NOMO-1 (cell line): ENCODE data around the gene KLF16.

ENCODE experiments used
- DNase-seq, 2 experiments: peaks; one replicate each; lab custom pipeline; 2025; ENCODE audit not compliant: unreplicated experiment in 2 of 2; lab: John Stamatoyannopoulos, UW

The KLF16 gene

DNA sequence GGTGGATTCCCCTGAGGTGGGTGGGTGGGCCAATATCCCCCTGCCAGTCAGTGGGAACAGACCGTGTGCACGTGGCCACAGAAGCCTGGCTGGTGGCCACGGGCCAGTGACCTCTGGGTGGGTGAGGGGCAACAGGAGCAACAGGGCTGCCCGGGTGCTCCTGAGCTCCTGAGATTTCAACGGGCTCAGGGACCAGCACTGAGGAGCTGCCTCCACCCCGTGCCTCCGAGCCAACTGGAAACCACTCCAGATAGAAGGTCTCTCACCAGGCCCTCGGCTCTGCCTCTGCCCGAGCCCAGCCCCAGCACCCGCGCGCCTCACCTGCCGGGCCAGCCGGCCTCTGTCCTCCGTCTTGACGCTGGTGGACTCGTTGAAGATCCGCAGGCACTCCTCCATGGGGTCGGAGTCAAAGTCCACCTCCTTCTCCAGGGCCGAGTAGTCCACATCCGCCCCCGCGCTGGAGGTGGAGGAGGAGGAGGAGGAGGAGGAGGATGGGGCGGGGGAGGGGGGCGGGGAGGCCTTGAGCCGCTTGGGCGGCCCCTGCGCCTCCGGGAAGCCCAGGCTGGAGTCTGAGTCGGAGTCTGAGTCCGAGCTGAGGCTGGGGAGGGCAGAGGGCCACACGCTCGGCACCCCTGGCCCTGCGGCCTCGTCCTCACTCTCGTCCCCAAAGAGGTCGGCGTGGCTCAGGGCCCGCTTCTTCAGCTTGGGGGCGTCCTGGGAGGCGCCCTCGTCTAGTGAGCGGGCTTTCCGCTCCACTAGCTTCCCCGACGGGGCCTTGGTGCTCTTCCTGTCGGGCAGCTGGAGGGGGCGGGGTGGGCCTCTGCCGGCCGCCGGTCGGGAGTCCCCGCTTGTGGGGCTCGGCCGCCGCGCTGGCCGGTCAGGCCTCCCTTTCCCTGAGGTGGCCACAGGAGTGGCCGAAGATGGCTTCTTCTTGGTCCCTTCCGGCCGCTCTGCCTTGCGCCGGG lies 36.5 kb downstream of the KLF16 start:
- DNase-seq, result no peak

DNA sequence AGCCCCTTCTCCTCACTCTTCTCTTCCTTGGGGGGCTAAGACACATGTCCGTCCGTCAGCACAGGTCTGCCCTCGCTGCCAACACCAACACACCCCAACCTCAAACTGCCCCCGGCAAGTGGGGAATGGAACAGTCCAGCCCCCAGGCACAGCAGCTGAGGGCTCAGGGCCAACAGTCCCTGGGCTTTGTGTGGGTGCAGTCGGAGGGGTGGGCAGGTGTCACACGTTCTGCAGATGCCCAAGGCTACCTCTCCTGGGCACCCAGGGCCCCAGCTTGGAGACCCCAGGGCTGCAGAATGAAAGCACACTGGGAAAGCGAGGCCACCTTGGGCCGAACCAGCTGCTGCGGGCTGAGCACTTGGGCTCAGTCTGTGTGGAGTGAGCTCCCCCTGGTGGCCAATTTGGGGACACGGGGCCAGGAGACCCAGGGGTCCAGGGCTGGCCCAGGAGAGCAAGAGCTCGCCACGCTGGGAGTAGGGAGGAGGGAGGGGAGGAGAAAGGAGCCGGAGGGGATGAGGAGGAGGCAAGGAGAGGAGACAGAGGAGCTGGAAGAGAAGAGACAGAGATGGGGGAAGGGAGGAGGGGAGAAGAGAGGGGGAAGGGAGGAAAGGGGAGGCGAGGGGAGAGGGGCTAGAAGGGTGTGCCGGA lies 37.3 kb downstream of the KLF16 start:
- DNase-seq, result peak; percentile 26 to 37

DNA sequence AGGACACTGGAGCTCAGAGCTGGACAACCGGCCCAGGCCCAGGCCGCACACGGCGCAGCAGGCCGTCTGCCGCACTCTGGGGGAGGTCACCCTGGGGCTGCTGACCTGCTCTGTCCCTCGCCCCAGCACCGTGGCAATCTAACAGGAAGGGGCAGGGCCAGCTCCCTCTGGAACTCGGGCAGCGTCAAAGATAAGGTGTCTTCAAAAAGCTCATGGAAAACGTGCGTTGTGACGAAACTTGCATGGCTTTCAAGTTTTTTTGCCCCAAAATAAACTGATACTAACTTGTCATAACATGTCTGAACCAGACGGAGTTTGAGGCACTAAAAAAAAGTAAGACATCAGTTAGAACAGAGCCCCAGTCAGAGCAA lies 39.1 kb downstream of the KLF16 start:
- DNase-seq, result no peak

DNA sequence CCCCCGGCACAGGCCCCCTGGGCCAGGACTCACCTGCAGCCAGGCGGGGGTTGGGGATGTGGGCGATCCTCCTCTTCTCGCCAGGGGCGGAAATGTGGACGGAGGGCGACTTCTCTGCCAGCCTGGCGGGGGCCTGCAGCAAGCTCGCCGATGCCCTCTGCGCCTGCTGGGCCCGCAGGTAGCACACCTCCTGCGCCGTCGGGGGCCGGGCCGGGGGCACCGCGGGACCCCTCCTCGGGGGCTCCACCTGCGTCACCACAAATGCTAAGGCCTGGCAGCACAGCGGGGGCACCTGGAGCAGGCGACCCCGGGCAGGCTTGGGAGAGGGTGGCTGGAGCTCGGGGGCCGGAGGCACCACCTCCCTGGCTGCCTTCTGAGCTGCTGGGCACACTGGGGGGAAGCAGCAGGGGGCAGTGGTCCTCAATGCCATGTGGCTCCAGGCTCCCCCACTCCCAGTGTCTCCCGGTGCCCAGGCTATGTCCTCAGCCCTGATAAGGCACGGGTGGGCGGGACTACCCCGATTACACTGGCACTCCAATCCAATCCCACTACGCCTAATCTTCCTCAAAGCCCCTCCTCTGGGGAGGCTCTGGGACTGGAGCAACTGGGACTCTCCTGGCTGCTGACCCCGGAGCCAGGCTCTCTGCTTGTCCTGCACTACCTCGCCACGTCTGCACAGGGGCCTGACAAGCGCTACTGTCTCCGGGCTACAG lies 39.7 kb downstream of the KLF16 start:
- DNase-seq, result no peak

DNA sequence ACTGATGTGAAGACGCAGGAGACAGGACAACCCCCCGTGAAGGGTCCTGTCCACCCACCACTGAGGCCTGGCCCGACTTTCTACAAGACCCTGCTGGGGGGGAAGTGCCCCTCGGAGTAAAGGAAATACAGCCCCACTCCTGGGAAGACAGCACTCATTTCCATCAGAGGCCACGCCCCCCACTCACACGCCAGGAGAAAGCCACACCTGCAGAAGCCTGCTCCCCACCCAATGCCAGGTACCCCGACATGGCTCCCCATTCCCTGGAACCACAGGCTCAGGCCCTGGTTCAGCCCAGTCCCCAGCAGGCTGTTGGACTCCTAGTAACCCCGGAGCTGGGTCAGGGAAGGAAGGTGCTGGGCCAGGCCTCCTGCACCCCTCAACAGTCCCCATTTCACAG lies 40.4 kb downstream of the KLF16 start:
- no peak for DNase-seq

DNA sequence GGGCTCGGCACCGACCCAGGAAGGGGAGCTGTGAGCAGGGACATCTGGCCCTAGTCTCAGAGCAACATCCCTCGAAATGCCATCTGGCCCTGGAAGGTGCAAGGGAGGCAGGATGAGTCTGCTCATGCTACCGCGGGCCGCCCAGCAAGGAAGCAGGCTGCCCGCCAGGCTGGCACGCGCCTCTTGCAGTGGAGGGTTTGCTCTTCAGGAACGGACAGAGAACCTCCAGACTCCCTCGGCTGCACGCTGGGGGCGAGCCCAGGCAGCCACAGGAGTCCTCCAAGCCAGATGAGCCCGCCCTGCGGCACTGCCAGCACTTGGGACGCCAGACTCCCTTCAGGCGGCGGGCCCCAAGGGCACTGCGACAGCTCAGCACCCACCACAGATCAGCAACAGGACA lies 41.2 kb downstream of the KLF16 start:
- DNase-seq, result no peak

DNA sequence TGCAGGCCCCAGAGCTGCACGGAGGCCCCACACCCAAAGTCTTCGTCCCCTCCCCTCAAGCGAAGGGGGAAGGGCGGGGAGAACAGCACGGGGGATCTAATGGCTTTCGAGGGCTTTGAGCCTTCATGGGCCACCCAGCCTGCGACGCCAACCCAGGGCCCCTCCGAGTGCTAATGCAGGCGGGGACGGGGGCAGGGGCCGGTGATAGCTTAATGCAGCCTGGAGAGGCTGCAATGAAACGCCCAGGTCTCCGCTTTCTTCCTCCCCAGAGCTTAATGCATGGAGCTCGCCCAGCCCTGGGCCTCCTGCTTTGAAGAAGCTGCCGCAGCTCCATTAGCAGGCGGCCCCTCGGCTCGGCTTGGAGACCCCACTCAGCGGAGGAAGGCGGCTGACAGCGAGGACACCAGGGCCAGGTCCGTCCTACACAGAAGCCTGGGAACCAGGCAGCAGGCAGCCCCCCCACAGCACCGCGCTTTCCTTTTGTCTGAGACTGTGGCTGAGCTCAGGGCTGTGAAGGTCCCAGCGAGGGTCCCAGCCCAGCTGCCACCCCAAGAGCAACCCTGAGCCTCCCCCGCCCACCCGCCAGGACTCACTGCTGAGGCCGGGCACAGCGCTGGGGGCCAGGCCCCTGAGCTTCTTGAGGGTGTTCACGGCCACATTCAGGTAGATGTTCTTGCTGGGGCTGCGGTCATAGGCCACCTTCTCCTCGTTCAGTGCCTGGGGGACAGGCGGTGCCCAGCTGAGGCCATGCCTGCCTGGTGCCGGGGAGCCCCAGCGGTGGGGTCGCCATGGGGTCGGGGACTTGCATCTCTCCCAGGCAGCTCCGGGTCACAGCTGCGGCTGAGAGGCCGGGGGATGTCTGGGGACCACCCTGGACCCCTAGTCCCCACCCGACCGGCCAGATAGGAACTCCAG lies 43.8 kb downstream of the KLF16 start:
- DNase-seq, result no peak

DNA sequence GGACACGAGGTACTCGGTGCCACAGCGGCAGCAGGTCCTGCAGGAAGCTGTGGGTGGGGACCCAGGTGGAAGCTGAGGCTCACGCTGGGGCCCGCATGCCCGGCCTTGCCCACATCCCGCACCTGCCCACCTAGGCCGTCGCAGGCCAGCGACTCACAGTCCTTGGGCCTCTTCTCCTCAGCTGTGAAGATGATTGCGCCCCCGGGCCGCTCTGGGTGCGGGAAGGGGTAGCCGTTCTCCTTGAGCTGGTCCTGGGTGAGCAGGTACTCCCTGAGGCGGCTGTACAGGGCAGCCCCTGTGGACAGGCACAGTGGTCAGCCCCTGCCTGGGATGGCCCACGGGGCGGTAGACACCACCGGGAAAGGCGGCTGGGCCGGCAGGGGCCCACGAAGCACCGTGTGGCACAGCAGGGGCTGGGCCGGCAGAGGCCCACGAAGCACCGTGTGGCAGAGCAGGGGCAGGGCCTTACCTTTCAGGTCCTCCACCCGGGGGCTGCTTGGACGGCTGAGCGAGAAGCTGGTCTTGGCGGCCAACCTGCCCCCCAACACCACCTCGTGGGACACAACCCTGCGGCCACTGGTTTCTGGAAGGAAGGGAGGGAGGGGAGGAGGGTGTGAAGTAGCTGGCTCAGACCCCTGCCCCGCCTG lies 44.7 kb downstream of the KLF16 start:
- no peak for DNase-seq

DNA sequence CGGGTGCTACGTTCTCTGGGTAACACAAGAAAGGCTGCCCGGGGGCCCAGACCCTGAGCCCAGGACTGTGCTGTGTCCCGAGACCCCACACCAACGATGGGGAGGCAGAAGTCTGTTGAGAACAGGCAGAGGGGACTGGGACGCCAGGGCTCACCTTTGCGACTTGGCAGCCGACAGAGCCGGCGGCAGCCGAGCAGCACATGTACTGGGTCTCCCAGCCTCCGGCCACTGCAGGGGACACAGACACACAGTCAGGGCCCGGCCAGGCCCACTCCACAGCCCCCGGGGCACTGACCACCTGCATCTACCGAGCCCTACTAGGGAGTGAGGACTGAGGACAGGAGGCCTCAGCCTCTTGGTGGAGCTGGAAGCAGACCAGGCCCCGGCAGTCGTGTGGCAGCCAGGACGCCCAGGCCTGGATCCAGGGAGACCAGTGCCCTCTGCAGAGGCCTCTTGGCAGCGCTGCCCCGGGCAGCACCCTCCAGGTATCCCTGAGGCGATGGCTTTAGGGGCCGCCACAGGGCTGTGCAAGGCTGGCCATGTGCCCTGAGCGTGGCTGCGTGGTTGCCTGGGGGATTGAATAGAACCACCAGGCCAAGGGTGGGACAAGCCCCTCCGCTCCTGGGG lies 45.7 kb downstream of the KLF16 start:
- DNase-seq, result no peak

DNA sequence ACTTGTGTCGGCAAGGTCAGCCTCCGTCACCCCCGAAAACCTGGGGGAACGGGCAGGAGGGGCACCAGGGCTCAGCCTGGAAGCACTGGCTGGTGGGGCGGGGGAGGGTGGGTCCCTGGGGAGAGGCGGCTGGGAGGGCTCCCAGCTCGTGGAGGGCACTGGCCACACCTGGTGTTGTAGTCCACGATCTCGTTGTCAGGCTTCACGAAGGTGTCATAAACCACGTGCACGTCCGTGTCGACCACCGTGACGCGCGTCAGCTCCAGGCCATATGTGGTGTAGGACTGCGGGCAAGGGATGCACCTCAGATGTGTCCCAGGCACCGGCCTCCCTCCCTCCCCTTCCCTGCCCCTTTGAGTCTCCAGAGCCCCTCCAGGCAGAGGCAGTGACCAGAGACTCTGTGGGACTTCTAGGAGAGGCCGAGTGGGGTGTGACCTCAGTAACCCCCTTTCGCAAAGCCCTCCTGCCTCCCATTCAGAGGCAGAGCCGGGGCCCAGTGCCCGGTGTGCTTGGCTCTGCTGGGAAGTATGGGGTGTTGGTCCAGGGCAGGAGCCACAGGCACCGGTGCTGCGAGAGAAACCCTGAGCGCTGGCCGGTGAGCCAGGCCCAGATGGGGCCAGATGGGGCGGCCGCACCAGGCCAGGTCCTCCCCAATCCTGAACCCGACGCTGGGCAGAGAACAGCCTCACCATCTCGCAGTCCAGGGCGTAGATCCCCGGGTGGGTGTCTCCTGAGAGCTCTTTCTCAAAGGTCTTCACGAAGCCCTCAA lies 46.7 kb downstream of the KLF16 start:
- DNase-seq, result no peak

DNA sequence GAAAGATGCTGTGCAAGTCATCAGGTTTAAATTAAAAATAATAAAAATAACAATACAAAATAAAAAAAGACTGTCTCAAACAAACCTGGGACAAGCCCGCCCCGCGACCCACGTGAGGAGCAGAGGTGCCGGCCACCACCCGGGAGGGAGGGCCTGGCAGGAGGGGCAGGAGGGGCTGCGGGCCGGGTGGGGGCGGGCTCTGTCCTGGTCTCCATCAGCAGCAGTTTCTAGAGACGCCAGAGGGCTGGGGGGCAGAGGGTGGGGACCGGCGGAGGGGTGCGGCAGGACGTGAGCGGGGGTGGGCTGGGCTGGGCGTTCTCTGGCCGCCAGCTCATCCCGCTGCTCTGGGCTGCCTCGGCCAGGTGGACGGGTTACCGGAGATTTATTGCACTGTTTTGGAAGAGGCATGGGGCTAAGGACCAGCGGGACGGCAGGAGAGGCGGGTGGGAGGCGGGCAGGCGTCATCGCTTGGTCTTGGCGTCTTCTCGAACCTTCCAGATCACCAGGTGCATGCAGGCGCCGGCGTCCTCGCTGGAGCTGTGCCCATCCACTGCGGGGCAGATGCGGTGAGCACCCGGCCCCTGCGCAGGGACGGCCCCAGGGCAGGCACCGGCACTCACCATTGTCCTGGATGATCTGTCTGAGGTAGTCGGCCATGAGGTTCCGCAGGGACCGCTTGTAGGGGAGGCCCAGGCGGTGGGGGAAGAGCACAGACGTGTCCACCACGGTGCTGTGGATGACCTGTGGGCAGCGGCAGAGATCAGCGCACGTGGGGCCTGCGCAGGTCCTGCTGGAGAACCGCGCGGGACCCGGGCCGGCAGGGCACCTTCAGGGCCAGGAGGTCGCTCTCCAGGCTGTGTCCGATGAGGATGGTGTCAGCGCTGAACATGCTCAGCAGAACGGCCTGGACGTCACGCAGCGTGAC lies 47.5 kb downstream of the KLF16 start:
- no peak for DNase-seq

DNA sequence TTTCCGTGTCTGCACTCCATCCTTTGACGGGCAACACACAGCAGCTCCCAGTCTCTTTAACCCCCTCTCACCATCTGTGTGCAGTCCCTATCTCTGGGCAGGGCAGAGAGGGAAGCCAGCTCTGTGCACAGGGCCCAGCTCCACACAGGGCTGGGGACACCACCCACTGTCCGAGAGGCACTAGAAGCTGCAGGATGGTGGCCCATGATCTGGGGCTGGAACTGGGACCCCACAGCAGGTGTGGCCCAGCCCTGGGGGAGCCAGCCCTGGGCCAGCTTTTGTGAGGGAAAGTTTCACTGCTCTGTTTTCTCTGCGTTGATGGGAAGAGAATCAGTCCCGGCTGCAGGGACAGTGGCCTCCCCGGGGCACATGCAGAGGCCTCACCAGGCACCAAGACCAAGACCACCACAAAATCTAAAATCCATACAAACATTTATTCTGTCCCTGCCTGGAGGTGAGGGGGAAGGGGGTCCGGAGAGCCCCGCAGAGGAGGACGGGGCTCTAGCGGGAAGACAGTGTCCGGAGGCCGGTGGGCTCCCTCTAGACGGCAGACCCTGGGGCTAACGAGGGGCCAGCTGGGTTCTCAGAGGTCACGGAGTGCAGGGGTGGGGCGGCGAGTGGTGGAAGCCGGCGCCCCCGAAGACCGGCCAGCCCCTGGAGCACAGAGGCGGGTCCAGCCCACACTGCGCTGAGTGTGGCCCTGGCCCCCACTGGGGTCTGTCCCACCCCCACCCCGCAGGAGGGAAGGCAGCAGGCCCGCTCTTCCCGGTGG lies 48.4 kb downstream of the KLF16 start:
- DNase-seq, result no peak

DNA sequence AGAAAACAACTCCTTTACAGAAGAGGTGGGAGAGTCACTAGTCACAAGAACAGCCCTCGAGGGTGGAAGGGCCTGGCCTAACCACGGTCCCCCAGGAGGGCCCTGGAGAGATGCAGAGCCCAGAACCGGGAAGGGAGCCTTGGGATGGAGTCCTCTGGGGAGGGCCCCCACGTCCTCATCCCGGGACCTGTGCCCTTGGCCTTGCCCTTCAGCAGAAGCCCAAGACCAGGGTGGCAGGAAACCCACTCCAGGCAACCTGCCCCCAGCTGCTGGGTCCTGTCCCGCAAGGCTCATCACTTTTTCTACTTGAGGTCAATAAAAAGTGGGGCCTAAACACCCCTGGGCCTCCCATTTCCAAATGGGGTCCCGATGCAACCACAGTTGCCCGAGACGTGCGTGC lies 49.0 kb downstream of the KLF16 start:
- no peak for DNase-seq

DNA sequence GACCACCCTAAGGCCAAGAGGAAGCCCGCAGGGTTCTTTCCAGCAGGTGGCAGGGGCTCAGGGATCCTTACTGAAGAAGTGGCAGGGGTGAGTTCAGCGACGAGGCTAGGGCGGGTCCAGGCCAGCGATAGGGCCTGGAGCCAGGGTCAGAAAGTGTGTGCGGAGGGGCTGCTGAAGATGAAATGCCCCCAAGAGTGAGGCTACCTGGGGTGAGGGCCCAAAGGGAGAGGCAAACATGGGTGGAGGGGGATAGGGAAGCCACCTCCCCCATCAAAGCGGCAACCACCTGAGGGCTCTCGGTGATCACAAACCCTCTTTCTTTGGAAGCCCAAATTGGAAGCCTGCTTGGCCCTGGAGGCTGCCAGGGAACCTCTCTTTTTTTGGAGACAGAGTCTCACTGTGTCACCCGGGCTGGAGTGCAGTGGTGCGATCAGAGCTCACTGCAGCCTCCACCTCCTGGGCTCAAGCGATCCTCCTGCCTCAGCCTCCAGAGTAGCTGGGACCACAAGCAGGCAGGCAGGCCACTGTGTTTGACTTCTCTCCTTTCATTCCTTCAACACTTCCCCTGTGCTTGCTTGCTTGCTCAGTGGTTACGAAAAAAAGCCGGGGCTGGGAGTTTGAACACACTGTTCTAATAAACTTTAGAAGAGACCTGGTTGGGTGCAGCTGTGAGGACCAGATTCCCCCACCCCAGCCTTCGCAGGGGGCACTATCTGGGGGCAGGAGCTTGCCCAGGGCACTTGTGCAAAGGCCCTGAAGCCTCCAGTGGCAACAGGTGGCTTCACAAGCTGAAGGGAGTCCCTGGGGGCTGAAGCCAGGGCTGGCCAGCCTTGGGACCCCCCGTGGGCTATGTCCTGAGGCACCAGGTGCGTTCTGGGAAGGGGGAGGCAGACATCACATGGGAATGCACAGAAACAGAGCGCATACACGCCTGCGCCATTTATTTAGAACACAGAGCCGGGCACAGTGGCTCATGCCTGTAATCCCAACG lies 49.9 kb downstream of the KLF16 start:
- DNase-seq, result no peak

DNA sequence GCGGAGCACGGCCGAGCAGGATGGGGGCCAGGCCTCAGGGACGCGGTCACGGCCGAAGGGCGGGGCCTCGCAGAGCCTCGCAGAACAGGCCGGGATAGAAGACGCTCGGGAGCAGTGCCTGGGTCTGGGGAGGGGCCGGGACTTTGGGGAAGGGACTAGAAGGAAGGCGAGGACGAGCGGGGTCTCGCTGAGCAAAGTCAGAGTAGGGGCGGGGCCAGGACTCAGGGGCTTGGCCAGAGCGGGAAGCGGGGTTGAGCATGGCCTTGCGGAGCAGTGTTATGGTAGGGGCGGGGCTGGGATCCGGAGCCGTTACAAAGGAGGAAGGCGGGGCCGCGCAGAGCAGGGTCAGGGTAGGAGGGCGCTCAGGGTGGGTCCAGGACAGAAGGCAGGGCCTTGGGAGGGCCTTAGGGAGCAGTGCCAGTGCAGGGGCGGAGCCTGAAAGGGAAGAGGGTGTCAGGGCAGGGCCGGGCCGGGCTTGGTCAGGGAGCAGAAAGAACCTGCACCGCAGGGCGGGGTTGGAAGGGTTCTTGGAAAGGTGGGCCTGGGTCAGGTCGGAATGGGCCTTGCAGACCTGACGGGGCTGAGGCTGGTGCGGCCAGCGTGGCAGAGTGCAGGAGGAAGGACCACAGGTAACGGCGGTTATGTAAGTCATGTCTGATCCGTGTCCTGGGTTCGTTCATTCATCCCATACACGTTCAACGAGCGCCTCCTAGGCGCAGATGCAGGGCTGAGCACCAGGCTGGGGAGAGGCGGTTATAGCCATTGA lies 50.8 kb downstream of the KLF16 start:
- DNase-seq, result peak; percentile 94 to 99
